NCI-H460 (cell line): ENCODE data around the gene NIP7. TPM values are rescaled to one million over a fixed set of nuclear protein-coding genes. Genes with fewer than 3 reads are reported as not detected.

Experiments
- DNase-seq: peaks from one replicate; pipeline ENCODE4 v3.0.0-alpha.2; 2016; ENCODE audit warnings: low read depth; ENCODE audit errors: extremely low read depth
- total RNA-seq: library from RNA; depleted of rRNA; stranded (reverse); fragments of >200 nt; shearing (Covaris generic); gene quantifications from 2 replicates; pipeline ENCODE4 v1.2.3, GENCODE V29; 2014

NIP7 gene
- total RNA-seq, 1 experiment from 2014 or later, result 32.6 TPM

DNA sequence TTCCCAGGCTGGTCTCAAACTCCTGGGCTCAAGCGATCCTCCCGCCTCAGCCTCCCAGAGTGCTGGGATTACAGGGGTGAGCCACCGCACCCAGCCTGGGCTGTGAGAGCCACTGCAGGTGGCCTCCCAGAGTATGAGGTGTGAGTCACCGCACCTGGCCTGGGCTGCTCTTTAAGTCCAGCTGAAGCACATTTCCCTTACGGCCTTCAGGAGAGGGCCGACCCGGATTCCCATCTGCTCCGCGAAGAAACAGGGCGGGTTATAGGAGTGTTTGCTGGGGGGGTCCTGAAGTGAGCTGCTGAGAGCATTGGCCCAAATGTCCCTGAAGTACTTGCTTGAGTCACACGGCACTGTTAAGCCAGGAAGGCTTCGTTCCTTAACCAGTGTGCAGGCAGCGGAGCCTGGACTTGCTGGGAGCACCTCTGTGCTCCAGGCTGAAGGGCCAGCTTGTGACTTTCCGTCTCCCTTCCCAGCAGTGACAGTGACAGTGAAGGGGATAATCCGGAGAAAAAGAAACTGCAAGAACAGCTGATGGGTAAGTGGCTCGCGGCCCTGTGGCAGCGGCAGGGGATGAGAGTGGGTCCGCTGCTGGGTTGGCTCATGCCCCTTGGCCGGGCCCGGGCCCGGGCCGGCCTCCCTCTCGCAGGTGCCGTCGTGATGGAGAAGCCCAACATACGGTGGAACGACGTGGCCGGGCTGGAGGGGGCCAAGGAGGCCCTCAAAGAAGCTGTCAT, 21.2 kb upstream of the NIP7 start:
- DNase-seq, result no peak

DNA sequence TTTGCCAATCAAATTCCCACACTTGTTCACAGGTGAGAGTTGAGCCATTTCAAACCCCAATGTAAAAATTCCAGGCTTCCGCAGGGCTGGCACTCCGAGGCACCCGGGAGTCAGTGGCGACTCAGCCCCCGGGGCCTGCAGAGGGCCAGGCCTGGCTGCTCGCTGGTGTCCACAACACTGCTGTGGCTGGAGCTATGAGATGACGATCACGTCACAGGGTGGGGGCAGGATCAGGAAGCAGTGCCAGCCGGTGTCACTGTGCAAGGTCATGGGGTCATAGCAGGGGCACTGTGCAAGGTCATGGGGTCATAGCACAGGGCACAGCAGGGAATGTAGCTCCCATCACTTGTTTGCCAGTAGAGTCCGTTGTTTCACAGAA, 20.7 kb upstream of the NIP7 start:
- no peak for DNase-seq

DNA sequence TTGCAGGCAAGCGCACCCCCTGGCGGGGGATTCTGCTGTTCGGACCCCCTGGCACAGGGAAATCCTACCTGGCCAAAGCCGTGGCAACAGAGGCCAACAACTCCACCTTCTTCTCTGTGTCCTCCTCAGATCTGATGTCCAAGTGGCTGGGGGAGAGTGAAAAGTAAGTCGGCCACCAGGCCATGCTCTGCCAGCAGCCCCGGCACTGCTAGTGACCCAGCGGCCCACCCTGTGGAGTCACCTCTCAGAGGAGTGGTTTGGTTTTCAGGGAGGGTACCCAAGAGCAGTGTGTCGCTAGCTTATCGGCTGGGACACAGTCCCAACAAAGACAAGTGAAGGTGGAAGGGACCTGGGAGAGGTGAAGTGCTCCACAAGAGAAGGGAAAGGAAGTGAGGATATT, 20.2 kb upstream of the NIP7 start:
- no peak for DNase-seq

DNA sequence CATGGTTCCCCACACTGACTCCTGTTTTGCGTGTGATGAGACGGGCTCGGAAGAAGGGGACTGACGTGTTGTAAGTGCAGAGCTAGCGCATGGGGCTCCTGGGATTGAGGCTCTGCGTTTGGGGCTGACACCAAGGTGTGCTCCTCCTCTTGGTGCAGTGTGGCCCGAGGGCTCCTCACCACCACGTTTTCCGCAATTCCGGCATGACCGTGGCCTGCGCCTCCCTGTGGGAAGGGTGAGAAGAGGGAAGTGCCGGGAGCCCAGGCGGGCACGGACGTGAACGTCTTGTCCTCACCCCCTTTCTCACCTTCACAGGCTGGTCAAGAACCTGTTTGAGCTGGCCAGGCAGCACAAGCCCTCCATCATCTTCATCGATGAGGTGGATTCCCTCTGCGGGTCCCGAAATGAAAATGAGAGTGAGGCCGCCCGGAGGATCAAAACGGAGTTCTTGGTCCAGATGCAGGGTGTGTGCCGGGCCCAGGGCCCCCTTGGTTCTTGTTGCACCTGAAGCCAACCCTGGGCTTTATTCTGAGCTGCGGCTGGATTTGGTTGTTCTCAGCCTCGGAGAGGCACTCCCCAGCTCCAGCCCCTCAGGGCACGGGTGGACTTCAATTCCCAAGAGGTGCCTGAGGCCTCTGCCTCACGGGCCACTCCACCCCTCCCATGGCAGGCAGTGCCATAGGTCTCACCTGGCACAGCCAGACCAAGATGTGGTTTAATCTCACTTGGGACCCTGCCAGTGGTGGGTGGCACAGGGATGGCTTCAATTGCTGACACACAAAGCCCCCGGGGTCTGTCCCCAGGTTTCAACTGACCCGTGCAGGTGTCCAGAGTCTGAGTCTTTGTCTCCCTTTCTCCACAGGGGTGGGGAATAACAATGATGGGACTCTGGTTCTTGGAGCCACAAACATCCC, 19.5 kb upstream of the NIP7 start:
- no peak for DNase-seq

DNA sequence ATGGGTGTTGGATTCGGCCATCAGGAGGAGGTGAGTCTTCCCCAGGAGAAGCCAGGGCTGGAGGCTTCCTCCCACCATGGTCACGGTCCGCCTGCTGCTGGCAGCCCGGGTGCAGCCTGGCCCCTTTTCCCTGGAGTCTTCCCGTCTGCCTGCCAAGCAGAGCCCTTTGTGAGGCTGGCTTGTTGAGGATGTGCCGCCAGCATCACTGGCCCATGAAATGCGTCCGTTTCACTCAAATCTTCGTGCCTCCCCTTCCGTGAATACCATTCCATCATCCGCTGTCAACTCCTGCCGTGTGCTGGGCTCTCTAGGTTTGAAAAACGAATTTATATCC, 18.9 kb upstream of the NIP7 start:
- DNase-seq, result no peak

DNA sequence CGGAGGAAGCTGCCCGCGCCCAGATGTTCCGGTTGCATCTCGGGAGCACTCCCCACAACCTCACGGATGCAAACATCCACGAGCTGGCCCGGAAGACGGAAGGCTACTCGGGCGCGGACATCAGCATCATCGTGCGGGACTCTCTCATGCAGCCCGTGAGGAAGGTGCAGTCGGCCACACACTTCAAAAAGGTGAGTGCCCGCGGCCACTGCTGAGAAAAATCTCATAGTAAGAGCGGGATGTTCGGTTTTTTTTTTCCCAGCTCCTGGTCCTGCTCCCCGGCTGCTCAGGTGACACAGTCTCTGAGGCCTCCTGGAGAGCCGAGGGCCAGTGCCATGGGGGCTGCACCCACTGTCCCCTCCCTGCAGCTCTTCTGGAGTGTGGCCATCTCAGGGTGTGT, 18.5 kb upstream of the NIP7 start:
- no peak for DNase-seq

DNA sequence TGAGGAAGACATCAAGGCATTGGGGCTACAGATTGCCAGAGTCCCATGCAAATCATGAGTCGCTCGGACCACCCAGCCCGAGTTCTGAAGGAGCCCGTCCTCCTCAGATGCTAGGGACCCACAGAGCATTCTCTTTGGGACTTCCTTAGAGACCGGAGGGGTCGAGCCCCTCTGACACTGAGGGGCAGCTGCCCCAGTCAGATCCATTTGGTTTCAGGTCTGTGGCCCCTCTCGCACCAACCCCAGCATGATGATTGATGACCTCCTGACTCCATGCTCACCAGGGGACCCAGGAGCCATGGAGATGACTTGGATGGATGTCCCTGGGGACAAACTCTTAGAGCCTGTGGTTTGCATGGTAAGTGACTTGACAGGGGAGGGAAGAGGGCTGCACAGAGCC, 17.2 kb upstream of the NIP7 start:
- DNase-seq, result no peak

DNA sequence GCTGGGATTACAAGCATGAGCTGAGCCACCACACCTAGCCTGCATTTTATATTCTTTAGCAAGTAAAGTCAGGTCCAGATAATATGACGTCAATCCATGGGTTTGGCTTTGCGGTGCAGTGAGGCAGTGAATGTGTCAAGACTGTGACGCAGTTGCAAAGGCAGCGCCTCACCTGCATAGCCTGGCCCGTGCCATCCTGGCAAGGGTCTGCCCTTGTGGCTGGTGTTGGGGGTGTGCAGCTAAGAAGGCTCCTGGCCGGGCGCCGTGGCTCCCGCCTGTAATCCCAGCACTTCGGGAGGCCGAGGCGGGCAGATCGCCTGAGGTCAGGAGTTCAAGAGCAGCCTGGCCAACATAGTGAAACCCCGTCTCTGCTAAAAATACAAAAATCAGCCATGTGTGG, 16.2 kb upstream of the NIP7 start:
- DNase-seq, result no peak

DNA sequence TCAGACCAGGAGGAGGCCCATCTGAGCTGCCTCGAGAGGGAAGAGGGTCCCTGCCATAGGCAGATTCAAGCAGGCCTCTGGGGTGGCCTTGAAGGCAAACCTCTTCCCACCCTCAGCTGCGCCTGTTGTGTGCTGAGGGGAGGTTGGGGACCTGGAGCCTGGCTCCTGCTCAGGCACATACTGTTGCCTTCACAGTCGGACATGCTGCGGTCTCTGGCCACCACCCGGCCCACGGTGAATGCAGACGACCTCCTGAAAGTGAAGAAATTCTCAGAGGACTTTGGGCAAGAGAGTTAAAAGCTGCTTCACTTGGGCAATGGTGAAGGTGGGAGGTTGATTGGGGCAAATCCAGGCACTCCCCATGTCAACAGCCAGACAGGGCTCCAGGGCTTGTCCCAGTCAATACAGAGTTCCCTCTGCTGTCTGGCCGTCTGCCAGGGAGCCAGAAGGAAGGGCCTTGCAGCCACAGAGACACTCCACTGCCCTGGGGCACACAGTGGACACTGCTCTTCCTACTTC, 15.5 kb upstream of the NIP7 start:
- no peak for DNase-seq

DNA sequence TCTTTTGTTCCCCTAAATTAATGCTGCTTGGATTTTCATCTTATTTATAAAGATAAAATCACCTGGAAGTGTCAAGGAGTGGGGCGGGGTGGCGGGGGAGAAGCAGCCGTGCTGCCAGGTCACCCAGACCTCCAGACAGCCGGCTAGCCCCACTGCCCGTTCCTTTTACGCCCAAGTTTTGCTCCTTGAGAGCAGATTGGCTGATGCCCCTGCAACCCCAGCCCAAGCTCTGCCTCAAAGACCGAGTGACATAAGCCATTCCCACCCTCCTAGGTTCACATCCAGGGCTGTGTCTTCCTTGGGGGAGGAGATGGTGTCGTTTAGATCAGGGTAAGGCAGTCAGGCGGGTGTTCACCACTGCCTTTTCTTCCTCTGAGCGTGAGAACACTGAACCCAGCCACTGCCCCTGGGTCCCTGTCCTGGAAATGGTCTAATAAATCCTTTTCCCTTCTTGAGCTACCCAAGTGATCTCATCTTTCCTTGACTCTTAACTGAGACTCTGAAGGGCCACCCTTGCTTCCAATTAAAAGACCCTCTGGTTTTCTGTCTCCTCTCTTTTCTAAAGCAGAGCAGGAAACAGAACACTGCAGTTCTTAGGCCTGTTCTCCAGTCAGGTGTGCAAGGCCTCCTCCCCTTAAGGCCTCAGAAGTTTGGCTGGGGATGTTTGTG, 14.9 kb upstream of the NIP7 start:
- no peak for DNase-seq

DNA sequence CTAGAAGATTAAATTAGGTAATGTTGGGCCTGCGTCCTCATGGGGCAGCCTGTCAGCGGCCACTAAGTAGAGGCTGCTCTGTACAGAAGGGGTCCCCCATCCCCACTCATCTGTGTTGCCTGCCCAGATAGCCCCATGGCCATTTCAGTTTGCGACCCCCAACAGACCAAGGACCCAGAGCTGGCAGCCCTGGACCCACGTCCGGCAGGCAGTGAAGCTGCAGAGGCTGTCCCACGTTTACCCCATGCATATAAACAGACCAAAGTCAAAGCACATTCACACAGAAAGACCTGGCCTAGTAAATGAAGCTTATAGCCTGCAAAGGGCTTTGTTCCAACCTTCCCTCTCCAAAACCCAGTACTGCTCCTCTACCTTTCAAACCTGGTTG, 13.8 kb upstream of the NIP7 start:
- DNase-seq, result no peak

DNA sequence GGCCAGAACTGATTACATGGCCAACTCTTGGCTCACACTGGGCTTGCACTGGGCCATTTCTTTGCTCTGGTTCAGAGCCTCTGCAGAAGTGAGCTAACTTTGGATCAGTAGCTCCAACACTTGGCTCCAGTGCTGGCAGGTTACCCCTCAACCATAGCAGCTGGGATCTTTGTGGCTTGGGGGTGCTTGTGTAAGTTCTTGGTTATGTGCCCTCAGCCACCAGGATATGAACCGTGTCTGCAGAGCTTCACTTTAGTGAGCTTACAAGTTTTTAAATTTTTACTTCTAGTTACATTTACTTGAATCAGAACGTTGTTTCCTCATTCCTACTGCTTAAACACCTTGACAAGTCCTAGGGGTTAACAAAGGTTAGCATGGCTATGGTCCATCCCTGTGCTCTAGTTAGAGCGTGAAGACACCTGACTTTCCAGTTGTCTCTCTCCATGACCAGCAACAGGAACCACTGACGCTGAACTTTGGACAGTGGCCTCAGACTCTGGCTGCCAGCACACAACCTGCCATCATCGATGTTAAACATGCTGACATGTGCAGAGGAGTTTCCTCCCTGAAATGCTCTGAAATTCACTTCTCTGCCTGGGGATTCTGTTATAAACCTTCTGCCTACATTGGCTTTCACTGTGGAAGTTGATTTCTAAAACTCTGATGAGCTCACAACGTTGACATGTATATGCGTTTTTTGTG, 13.2 kb upstream of the NIP7 start:
- DNase-seq, result no peak

DNA sequence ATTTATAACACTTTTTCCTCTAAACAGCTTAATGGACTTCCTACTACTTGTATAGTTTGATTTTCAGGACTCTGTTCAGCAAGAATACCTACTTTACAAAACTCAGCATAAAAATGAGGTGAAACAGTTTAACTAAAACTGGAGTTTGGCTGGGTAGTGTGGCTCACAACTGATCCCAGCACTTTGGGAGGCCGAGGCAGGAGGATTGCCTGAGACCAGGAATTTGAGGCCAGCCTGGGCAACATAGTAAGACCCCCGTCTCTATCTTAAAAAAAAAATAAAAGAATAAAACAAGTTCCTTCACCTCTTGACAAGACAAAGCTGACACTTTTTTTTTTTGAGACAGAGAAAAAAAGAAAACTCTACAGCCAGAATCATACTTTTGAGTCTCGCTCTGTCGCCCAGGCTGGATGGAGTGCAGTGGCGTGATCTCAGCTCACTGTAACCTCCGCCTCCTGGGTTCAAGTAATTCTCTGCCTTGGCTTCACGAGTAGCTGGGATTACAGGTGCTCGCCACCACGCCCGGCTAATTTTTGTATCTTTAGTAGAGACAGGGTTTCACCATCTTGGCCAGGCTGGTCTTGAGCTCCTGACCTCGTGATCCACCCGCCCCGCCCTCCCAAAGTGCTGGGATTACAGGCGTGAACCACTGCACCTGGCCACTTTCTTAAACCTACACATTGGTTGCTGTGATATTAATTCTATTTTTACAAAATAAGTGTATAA, 11.8 kb upstream of the NIP7 start:
- no peak for DNase-seq

DNA sequence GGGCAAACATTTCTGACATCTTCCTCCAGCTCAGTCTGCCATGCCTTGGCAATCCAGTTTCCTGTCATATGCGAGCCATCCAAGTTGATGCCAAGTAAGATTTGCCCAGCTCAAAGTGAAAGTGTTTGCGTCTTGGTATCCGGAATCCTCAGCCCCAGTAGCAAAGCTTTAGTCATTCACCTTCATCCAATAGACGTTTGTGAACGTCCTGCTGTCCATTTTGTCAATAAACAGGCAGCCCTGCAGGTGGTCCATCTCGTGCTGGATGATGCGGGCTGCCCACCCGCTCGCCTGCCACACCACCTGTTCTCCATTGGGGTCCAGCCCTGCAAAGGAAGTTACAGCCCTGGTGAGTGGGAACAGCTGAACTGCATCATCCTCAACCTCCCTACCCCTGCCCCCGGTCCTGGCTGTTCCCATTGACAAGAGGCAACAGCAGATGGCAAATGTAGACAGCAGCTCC, 10.7 kb upstream of the NIP7 start:
- DNase-seq, result peak; percentile 26

DNA sequence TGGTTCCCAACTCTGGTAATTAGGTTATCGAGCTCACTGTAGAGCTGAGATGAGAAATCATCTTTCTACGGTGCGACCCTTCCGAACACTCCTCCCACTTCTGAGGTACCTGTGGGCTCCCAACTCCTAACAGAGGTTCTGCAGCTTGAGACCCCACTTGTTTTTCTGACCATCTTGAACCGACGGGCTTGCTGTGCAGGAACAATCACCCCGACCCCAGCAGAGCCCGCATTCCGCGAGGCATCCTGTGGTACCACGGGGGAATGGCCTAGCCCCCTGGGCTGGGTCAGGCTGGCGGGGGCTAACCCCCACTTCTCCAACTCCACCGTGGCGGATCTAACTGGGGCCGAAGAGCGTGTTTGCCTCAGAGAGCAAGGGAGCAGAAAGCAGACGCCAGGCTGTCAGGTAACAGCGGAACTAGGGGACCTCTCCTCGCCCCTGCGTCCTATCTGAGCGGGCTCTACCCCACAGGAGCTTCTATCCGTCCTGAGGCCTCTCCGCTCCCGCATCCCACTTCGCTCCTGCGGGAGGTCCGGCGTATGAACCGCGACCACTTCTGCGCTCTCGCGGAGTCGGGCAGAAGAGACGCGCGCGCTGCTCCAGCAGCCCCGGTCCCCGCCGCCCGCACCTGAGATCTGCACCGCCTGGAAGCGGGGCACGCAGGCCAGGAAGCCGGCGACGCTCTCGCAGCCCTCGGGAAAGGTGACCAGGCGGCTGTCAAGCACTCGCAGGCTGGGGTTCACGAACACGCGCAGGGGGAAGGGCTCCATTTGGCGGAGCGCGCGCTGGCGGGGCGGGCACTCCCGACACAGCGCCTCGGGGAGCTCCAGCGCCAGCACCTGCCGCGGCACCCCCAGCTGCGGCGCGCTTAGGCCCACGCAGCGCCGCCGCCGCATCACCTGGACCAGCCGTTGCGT, 9.9 kb upstream of the NIP7 start:
- no peak for DNase-seq

DNA sequence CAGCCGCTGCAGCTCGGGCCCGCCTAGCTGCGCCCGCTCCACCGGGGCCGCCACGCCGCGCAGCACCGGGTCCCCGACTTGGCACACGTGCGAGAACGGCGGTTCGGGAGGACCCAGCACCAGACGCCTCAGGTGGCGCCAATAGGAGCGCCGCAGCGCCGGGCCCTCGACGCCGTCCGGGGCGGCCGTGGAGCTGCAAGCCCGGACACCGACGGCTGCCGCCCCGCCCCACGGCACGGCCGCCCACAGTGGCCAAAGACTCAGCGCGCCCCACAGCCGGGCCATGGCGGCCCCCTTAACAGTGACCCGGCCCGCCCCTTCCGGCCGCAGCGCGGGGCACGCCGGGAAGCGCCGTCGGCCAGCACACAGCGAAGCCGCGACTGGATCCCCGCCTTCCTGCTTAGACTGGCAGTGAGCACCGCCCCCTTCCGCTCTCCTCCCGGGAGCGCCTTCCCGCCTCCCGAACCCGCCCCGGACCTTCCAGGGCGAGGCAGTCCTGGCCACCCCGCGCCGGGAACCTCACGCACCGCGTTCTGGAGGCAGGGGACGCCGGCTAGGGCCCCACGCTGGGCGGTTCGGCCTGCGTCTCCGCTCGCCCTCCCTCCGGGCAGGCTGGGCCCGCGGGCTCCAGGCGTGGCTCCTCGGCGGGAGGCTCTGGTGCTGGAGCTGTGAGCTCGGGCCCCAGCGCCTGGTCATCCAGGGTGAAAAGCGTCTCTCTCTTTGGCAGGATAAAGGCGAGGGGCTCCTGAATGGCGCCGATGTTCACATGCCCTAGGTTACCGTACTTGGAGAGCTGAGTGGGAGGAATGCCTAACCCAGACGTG, 9.1 kb upstream of the NIP7 start, which contains the start of gene PDF:
PDF (minus strand) TSS at position 303 of the 824 bp plus-strand sequence; CDS start at position 285, 18 bp downstream.
- peak; percentile 81 for DNase-seq

DNA sequence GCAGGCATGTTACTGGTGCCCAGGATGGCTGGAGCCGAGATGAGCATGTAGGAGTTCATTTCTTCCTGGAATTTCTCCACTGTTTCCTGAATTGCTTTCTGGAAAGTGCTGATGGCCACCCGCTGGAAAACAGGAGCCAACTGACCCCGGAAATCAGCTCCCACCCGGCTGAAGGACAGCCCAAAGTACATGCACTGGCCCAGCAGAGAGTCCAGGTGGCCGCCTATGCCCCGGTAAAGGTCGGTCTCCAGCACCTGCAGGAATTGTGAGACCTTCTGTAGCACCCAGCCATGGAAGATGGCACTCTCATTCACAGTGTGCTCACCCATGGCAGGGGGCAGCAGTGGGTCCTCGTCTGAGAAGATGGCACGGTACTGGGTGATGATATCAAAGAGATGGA, 4.9 kb upstream of the NIP7 start:
- no peak for DNase-seq
